ENCODE measurements around the gene HS3ST3B1.

- TF ChIP-seq CHD2 (IDR thresholded peaks at IDR 0.05; ENCODE audit: low read length, partially characterized antibody) (no peak), CTCF (IDR thresholded peaks at IDR 0.05) (no peak), TCF12 (IDR thresholded peaks at IDR 0.05) (no peak), RAD21 (IDR thresholded peaks at IDR 0.05; ENCODE audit: low read length) (no peak), MEF2A (IDR thresholded peaks at IDR 0.05; ENCODE audit: borderline replicate concordance, low read depth) (no peak), JUND (IDR thresholded peaks at IDR 0.05) (no peak), SMC3 (IDR thresholded peaks at IDR 0.05; ENCODE audit: low read depth, low read length) (no peak), TEAD4 (IDR thresholded peaks at IDR 0.05; ENCODE audit: borderline replicate concordance, insufficient read depth) (no peak), RFX5 (IDR thresholded peaks at IDR 0.05; ENCODE audit: low read length) (no peak), EP300 (IDR thresholded peaks at IDR 0.05; ENCODE audit: borderline replicate concordance in 1 of 2, low read depth in 1 of 2, low read length in 1 of 2) (no peak), POLR2AphosphoS5 (IDR thresholded peaks at IDR 0.05; ENCODE audit: low read depth, low read length) (no peak)
- TF ChIP-seq, protein P1, sequence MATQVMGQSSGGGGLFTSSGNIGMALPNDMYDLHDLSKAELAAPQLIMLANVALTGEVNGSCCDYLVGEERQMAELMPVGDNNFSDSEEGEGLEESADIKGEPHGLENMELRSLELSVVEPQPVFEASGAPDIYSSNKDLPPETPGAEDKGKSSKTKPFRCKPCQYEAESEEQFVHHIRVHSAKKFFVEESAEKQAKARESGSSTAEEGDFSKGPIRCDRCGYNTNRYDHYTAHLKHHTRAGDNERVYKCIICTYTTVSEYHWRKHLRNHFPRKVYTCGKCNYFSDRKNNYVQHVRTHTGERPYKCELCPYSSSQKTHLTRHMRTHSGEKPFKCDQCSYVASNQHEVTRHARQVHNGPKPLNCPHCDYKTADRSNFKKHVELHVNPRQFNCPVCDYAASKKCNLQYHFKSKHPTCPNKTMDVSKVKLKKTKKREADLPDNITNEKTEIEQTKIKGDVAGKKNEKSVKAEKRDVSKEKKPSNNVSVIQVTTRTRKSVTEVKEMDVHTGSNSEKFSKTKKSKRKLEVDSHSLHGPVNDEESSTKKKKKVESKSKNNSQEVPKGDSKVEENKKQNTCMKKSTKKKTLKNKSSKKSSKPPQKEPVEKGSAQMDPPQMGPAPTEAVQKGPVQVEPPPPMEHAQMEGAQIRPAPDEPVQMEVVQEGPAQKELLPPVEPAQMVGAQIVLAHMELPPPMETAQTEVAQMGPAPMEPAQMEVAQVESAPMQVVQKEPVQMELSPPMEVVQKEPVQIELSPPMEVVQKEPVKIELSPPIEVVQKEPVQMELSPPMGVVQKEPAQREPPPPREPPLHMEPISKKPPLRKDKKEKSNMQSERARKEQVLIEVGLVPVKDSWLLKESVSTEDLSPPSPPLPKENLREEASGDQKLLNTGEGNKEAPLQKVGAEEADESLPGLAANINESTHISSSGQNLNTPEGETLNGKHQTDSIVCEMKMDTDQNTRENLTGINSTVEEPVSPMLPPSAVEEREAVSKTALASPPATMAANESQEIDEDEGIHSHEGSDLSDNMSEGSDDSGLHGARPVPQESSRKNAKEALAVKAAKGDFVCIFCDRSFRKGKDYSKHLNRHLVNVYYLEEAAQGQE (IDR thresholded peaks at IDR 0.05; ENCODE audit: low read depth, low read length): no peak
Observed at GRCh38 chr17:14355556-14355955, 54.7 kb downstream of the HS3ST3B1 start.

All from SK-N-SH (cell line).